ENCODE data around the gene CBFA2T3. TPM values are rescaled to one million over a fixed set of nuclear protein-coding genes. Genes with fewer than 3 reads are reported as not detected.

CBFA2T3 gene
- total RNA-seq, 6 experiments from 2014 or later = 2.5 to 9.8 (median 4.2) TPM

- WGBS (ENCODE audit: insufficient coverage, low coverage, low lambda C conversion rate, missing lambda C conversion rate) = 55% methylated on average over 2 of the region's 4 CpGs
- H3K27ac ChIP-seq = no peak overlapping the region
Measured at GRCh38 chr16:88907768-88908167, 69.2 kb downstream of the CBFA2T3 start.

GRCh38 chr16:88906535-88907105 lies 70.4 kb downstream of the CBFA2T3 start:
- DNase-seq (no peak), ATAC-seq (no peak)
- 57% methylated on average over 1 of the region's 22 CpGs for WGBS (ENCODE audit: insufficient coverage, low coverage, low lambda C conversion rate, missing lambda C conversion rate)
- H3K27ac ChIP-seq = no peak overlapping the region
- no peaks in the 10 kb centered on the region for H3K27me3 ChIP-seq
- no peak for TF ChIP-seq POLR2A (IDR thresholded peaks at IDR 0.05)
- TF ChIP-seq CTCF (IDR thresholded peaks at IDR 0.05) = no peak
- H3K36me3 ChIP-seq = no peaks in the 10 kb centered on the region
- no peaks in the 10 kb centered on the region for H3K4me1 ChIP-seq
- intact Hi-C loops (cut with DNase I) = no loop called here
- no peaks in the 10 kb centered on the region for H3K9me3 ChIP-seq
- no peak overlapping the region for H3K4me3 ChIP-seq

More at GRCh38 chr16:88907768-88908167, 69.2 kb downstream of the CBFA2T3 start:
- H3K9me3 ChIP-seq = no peaks in the 10 kb centered on the region
- no peaks in the 10 kb centered on the region for H3K4me1 ChIP-seq
- no peak for TF ChIP-seq POLR2A (IDR thresholded peaks at IDR 0.05)
- TF ChIP-seq CTCF (IDR thresholded peaks at IDR 0.05) = no peak
- intact Hi-C loops (cut with DNase I) = no loop called here
- DNase-seq (no peak), ATAC-seq (no peak)
- no peaks in the 10 kb centered on the region for H3K36me3 ChIP-seq
- H3K4me3 ChIP-seq = no peak overlapping the region
- no peaks in the 10 kb centered on the region for H3K27me3 ChIP-seq

GRCh38 chr16:88906020-88906419 lies 71.0 kb downstream of the CBFA2T3 start:
- TF ChIP-seq CTCF (IDR thresholded peaks at IDR 0.05) = no peak
- no peak for TF ChIP-seq POLR2A (IDR thresholded peaks at IDR 0.05)
- ATAC-seq = no peak
- intact Hi-C loops (cut with DNase I) = no loop called here
- WGBS (ENCODE audit: insufficient coverage, low coverage, low lambda C conversion rate, missing lambda C conversion rate) = 60% methylated on average over 10 of the region's 16 CpGs
- no peak overlapping the region for H3K4me3 ChIP-seq
- H3K27me3 ChIP-seq = no peaks in the 10 kb centered on the region
- H3K4me1 ChIP-seq = no peaks in the 10 kb centered on the region
- H3K27ac ChIP-seq = no peak overlapping the region
- no peak for DNase-seq
- H3K36me3 ChIP-seq = no peaks in the 10 kb centered on the region
- no peaks in the 10 kb centered on the region for H3K9me3 ChIP-seq

GRCh38 chr16:88905563-88905962 lies 71.4 kb downstream of the CBFA2T3 start:
- H3K4me3 ChIP-seq = no peak overlapping the region
- DNase-seq (no peak), ATAC-seq (peak in 1 of 4 donors; percentile 25)
- no peaks in the 10 kb centered on the region for H3K9me3 ChIP-seq
- no peaks in the 10 kb centered on the region for H3K27me3 ChIP-seq
- intact Hi-C loops (cut with DNase I) = no loop called here
- WGBS (ENCODE audit: insufficient coverage, low coverage, low lambda C conversion rate, missing lambda C conversion rate) = 36% methylated on average over 9 of the region's 13 CpGs
- TF ChIP-seq POLR2A (IDR thresholded peaks at IDR 0.05) (no peak), CTCF (IDR thresholded peaks at IDR 0.05) (no peak)
- no peaks in the 10 kb centered on the region for H3K4me1 ChIP-seq
- H3K36me3 ChIP-seq = no peaks in the 10 kb centered on the region
- no peak overlapping the region for H3K27ac ChIP-seq
